PC-9 (cell line): Measurements from ENCODE around the gene CCDC81.

ENCODE experiments used
- CTCF ChIP-seq: fragments of 200-600 bp; sonication (generic); conservative IDR thresholded peaks from 2 replicates; pipeline ENCODE4 v1.6.1; 2017; ENCODE audit warnings: mixed run types, antibody characterized with exemption, mild to moderate bottlenecking, moderate library complexity
- EZH2 ChIP-seq: fragments of 200-600 bp; sonication (generic); IDR thresholded peaks from 2 replicates; pipeline ENCODE4 v1.8.0; 2017; ENCODE audit warnings: antibody characterized with exemption, low read depth

- TF ChIP-seq CTCF, result no peak
- no peak for TF ChIP-seq EZH2
Measured at GRCh38 chr11:86442420-86442819, 67.7 kb downstream of the CCDC81 start.
